Stimulated activated CD8-positive, alpha-beta memory T cell treated with anti-CD3 and anti-CD28 coated beads, Interleukin-7, amount 100 ng/mL, for 1 hour (primary cell): ENCODE data around the gene ZNF423.

Experiments
- DNase-seq, 2 donors: peaks; one replicate each; pipeline ENCODE4 v3.0.0-alpha.2; 2020; ENCODE audit warnings: low read depth in 2 of 2

The ZNF423 gene

DNA sequence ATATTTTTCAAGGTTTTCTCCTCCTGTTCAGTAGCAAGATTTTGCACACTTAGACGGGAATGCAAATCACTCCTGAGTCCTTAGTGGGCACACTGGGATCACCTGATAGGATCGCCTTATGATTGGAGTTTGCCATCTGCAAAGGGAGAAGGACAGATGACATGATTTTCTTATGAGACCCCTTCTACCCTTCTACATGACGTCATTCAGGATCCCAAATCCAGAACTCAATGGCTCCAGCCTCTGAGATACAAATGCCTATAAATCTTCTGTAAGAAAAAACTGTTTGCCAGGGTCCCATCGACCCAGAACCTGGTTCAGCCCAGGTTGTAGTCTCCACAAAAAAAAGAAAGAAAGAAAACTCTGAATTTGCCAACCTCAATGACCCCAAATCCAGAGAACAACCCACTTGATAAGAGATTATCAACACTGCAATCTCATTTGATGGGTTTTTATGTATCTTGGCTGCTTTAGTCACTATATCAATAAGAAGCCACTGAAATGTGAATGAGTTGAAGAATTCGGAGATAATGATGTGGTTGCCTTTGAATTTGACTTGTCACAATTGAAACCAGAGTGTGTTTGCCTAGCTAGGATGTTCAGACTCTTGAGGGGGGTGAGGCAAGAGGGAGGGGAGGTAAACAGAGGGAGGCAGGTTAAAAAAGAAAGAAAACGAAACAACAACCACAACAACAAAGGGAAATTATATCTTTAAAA is 6.7 kb downstream of the ZNF423 start:
- DNase-seq = no peak

DNA sequence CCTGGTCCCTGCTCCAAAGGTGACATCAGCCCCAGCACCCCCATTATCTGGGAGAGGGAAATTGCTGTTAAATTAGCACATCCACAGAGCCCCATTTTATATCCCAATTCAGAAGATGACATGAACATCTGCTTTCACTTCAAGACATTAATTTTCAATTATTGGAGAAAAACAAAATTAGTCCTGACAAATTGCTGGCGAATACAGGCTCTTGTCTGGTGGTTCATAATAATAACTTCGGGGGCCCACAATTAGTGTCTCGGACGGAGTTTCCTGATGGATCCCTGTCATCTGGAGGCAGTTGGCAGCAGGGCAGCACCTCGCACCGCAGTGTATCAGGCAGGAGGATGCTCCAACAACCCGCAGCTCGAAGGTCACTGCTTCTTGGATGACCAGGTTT is 7.4 kb downstream of the ZNF423 start:
- DNase-seq = no peak

- no peak for DNase-seq
Measured at GRCh38 chr16:49846800-49847199, 9.1 kb downstream of the ZNF423 start.

DNA sequence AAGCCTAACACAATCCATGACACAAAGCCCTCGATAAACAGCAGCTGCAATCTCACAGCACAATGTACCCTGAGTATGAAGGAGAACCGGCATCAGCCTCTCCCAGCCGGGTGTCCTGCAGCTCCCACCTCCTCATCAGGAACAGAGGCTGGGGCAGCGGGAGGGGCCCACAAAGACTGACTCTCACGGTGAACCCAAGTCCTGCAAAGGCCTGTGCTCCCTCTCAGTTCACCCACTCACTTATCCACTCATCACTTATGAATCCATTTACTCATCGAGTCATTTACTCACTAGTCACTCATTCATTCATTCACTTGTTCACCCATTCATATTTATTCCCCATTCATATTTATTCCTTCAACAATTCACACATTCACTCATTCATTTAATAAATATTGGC is 11.6 kb downstream of the ZNF423 start:
- DNase-seq = no peak

- no peak for DNase-seq
Measured at GRCh38 chr16:49843758-49844157, 12.2 kb downstream of the ZNF423 start.

- DNase-seq = no peak
Measured at GRCh38 chr16:49842972-49843371, 12.9 kb downstream of the ZNF423 start.

- no peak for DNase-seq
Measured at GRCh38 chr16:49839017-49839825, 16.7 kb downstream of the ZNF423 start.

- DNase-seq = no peak
Measured at GRCh38 chr16:49838441-49839016, 17.4 kb downstream of the ZNF423 start.

- no peak for DNase-seq
Measured at GRCh38 chr16:49837688-49838410, 18.1 kb downstream of the ZNF423 start.

DNA sequence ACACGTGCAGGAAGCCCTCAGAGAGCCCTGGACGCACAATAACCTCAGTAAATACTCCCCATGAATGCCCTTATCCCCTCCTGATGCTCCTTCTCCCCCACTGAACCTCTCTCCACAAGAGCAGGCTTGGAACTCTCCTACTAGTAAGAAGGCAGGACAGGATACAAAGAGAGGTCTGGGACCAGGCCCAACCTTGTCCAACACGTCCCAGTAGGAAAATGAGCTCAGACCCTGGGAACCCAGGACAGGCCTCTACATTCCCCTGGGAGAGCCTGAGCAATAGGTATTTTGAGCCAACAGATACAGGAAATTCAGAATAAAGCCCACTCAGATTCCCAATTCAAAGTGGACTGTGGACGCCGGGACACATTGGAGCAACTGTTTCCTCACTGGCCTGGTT is 19.2 kb downstream of the ZNF423 start:
- no peak for DNase-seq

GRCh38 chr16:49836218-49836617 is 19.7 kb downstream of the ZNF423 start:
- no peak for DNase-seq

DNA sequence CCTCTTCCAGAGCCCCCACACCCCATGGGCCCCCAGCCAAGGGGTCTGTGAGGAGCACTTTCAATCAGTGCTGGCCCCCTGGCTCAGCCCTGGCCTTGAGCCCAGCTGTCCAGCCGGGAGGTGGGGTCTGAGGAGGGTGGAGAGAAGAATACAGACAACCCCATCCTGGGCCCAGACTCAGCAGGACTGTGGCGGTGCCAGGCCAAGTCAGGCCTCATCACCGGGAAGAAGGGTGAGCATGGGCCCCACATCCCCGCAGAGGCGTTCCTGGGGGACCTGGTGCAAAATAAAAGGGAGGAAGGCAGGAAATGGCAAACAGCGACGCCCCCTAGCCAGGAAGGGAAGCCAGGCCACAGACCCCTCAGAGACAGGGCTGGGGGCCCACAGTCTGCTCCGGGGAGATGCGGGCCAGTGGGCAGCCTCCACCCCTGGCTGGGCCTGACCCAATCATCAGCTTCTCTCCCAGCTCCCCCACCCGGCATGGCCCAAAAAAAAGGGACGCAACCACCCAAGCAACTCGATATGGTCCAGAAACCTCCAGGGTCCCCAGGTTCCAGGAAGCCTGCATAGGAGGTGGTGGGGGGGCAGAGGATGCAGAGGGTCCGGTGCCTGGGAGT is 20.6 kb downstream of the ZNF423 start:
- no peak for DNase-seq

GRCh38 chr16:49834531-49835151 is 21.3 kb downstream of the ZNF423 start:
- no peak for DNase-seq

DNA sequence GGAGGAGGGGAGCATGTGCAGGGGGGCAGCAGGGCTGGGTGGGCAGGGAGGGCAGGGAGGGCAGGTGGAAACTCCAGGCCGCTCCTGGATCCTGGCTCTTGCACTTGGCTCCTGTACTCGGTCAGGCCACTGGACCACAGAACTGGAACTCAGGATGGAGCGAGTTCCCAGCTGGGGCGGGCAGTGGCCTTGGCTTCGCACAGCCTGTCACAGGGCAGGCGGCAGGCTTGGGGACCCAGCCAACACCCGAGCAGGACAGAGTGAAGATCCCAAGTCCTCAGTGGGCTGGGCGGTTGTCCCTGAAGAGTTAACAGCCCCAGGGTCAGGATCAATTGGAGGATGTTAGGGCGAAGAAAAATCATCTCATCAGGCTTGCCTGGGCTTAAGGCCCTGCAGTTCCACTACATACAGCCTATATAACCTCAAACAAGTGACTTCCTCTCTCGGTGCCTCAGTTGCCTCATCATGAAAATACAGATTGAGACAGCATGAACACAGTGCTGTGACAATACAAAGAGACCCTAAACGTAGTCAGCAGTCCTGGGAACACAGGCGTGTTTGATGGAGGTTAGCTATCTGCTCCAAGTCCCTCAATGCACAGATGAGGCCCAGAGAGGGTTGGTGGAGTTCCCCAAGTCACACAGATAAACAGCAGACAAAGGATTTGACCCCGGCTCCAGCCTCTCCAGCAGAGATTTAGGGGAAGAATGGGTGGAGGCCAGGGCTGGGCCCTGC is 21.9 kb downstream of the ZNF423 start:
- no peak for DNase-seq

DNA sequence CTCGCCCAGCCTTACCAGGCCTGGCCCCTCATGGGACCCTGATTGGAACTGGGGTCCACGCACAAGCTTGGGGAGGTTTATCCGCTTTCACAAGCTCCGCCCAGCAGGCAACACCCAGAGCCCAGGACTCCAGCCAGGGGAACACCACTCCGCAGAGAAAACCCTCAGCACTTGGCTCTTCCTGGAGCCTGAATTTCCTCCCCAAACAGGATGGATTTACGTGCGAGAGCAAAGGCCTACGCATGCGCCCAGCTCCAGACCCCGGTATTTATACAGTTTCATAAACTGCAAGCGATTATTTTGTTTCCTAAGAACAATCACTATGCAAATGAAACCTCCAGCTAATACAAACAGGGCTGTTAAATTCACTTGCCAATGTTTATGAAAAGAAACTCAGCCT is 22.8 kb downstream of the ZNF423 start:
- no peak for DNase-seq

GRCh38 chr16:49832177-49832576 is 23.7 kb downstream of the ZNF423 start:
- no peak for DNase-seq

- DNase-seq = no peak
Measured at GRCh38 chr16:49830873-49831272, 25.0 kb downstream of the ZNF423 start.

- DNase-seq = no peak
Measured at GRCh38 chr16:49828533-49829267, 27.2 kb downstream of the ZNF423 start.

GRCh38 chr16:49827805-49828438 is 28.0 kb downstream of the ZNF423 start:
- DNase-seq = no peak
